Transverse colon (tissue), 4 donors: Measurements from ENCODE around the gene SPATA2.

Source experiments
- CTCF ChIP-seq, 5 experiments: fragments of 200-600 bp in 3 of 5; fragments of 450-650 bp in 2 of 5; sonication (generic) in 3 of 5; IDR thresholded peaks; 1 replicate in 2 of 5; 2 replicates in 3 of 5; pipeline ENCODE4 v1.5.1; 2016 to 2017; ENCODE audit warnings: antibody characterized with exemption in 5 of 5, inconsistent platforms in 3 of 5, mild to moderate bottlenecking in 2 of 5, moderate library complexity in 1 of 5
- EP300 ChIP-seq: sonication (generic); formaldehyde crosslinking; IDR thresholded peaks from one replicate; pipeline ENCODE4 v1.6.1; 2017; ENCODE audit warnings: antibody characterized with exemption, low read depth
- POLR2A ChIP-seq: fragments of 450-650 bp; IDR thresholded peaks from one replicate; pipeline ENCODE4 v1.6.1; 2016; ENCODE audit warnings: antibody characterized with exemption, mild to moderate bottlenecking, moderate library complexity
- POLR2AphosphoS5 ChIP-seq, 3 donors: sonication (generic); formaldehyde crosslinking; IDR thresholded peaks; one replicate each; pipeline ENCODE4 v1.6.1; 2016; ENCODE audit warnings: antibody characterized with exemption in 3 of 3

GRCh38 chr20:49938173-49939163 lies 23.1 kb upstream of the SPATA2 start:
- TF ChIP-seq CTCF (IDR thresholded peaks at IDR 0.05) (no peak), POLR2A (no peak), POLR2AphosphoS5 (IDR thresholded peaks at IDR 0.05) (no peak), EP300 (no peak)
